Measurements from ENCODE around the gene GNAS.

DNA sequence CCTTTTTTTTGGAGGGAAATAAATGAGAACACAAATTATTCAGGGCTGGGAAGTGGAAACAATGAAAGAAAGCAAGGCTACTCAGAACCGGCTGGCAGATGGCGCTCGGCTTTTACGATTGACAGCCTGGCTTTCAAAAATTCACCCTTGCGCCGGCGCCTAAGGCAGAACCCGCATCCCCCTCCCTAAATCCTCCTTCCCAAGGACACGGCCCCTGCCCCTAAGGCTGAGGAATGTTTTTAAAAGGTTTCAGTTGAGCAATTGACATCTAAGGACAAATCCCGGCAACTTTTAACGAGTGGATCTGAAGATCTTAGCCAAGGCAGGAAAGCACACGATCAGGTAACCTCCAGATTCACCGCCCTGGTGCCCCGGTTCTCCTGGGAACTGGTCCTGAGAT lies 16.3 kb downstream of the GNAS start:
- TF ChIP-seq ZNF274 (IDR thresholded peaks at IDR 0.05; ENCODE audit: low read depth, low read length) (no peak), SUZ12 (IDR thresholded peaks at IDR 0.05; ENCODE audit: extremely low read depth, insufficient read depth, insufficient read length) (no peak), YY1 (IDR thresholded peaks at IDR 0.05; ENCODE audit: insufficient read depth, insufficient read length) (no peak)

Data from NT2/D1 (cell line).